HepG2 (cell line): ENCODE data around the gene PRRT1B. TPM values are rescaled to one million over a fixed set of nuclear protein-coding genes. Genes with fewer than 3 reads are reported as not detected.

ENCODE experiments used
- CENPX ChIP-seq: sonication (generic); formaldehyde crosslinking; IDR thresholded peaks from 2 replicates; pipeline ENCODE4 v1.9.0; 2021; ENCODE audit warnings: mild to moderate bottlenecking, missing genetic modification reagents, moderate library complexity
- E2F5 ChIP-seq: sonication (generic); formaldehyde crosslinking; conservative IDR thresholded peaks from 2 replicates; pipeline ENCODE4 v1.4.0; 2020; ENCODE audit warnings: missing genetic modification reagents
- FOSL1 ChIP-seq: sonication (generic); formaldehyde crosslinking; IDR thresholded peaks from 2 replicates; pipeline ENCODE4 v1.9.0; 2021; ENCODE audit warnings: missing genetic modification reagents, borderline replicate concordance
- MEIS2 ChIP-seq: sonication (generic); formaldehyde crosslinking; IDR thresholded peaks from 2 replicates; pipeline ENCODE4 v1.9.0; 2021; ENCODE audit warnings: mild to moderate bottlenecking, missing genetic modification reagents
- MTA3 ChIP-seq: sonication (generic); formaldehyde crosslinking; IDR thresholded peaks from 2 replicates; pipeline ENCODE4 v1.4.0; 2020; ENCODE audit warnings: missing genetic modification reagents
- PBX3 ChIP-seq: sonication (generic); formaldehyde crosslinking; IDR thresholded peaks from 2 replicates; pipeline ENCODE4 v1.8.1; 2023; ENCODE audit warnings: missing genetic modification reagents, inconsistent platforms, borderline replicate concordance
- PRMT3 ChIP-seq: sonication (generic); formaldehyde crosslinking; IDR thresholded peaks from 2 replicates; pipeline ENCODE4 v1.8.1; 2022; ENCODE audit warnings: low read depth, mild to moderate bottlenecking, moderate library complexity, missing genetic modification reagents, borderline replicate concordance
- SCMH1 ChIP-seq: sonication (generic); formaldehyde crosslinking; IDR thresholded peaks from 2 replicates; pipeline ENCODE4 v1.9.0; 2021; ENCODE audit warnings: missing genetic modification reagents, mild to moderate bottlenecking, borderline replicate concordance
- TERF1 ChIP-seq: sonication (generic); formaldehyde crosslinking; IDR thresholded peaks from 2 replicates; pipeline ENCODE4 v1.8.0; 2022; ENCODE audit warnings: mild to moderate bottlenecking, missing genetic modification reagents, moderate library complexity
- ZBTB20 ChIP-seq: sonication (generic); formaldehyde crosslinking; IDR thresholded peaks from 2 replicates; pipeline ENCODE4 v1.8.1; 2023; ENCODE audit warnings: missing genetic modification reagents, low read depth, mild to moderate bottlenecking, borderline replicate concordance
- ZNF331 ChIP-seq: sonication (generic); formaldehyde crosslinking; IDR thresholded peaks from 2 replicates; pipeline ENCODE4 v1.4.0; 2020; ENCODE audit warnings: missing genetic modification reagents
- ZNF383 ChIP-seq: sonication (generic); formaldehyde crosslinking; IDR thresholded peaks from 2 replicates; pipeline ENCODE4 v1.4.0; 2020; ENCODE audit warnings: missing genetic modification reagents, mild to moderate bottlenecking, borderline replicate concordance
- ZNF607 ChIP-seq: sonication (generic); formaldehyde crosslinking; IDR thresholded peaks from 2 replicates; pipeline ENCODE4 v1.5.1; 2020; ENCODE audit warnings: missing genetic modification reagents, mild to moderate bottlenecking, borderline replicate concordance
- ZNF878 ChIP-seq: sonication (generic); formaldehyde crosslinking; IDR thresholded peaks from 2 replicates; pipeline ENCODE4 v1.8.1; 2023; ENCODE audit warnings: mild to moderate bottlenecking, missing genetic modification reagents, moderate library complexity
- polyA plus RNA-seq, 8 experiments: library from polyadenylated mRNA; depleted of rRNA in 3 of 8; stranded (reverse) in 7 of 8; unstranded in 1 of 8; fragments of >200 nt; fragmentation: Illumina TruSeq in 4 of 8; extraction: Trizol in 4 of 8; gene quantifications; 2 replicates each; pipeline versions ENCODE4 v1.2.1 to v1.2.3, GENCODE V29; 2011 to 2016; ENCODE audit warnings: low read depth in 4 of 8, missing spikeins in 1 of 8, mixed read lengths in 1 of 8; ENCODE audit not compliant: insufficient read depth in 1 of 8
- total RNA-seq, 5 experiments: library from RNA; depleted of rRNA; stranded (reverse); fragments of >200 nt; fragmentation: Illumina TruSeq; extraction: Trizol; gene quantifications; 2 replicates each; pipeline ENCODE4 v1.2.3, GENCODE V29; 2016; ENCODE audit warnings: low read depth in 1 of 5
- TF ChIP-seq, protein P1 (sequence below): sonication (generic); formaldehyde crosslinking; IDR thresholded peaks from 2 replicates; pipeline ENCODE4 v1.9.0; 2022; ENCODE audit warnings: missing genetic modification reagents, mild to moderate bottlenecking, borderline replicate concordance
- TF ChIP-seq, protein P2 (sequence below), 2 experiments: sonication (generic) in 1 of 2; formaldehyde crosslinking in 1 of 2; IDR thresholded peaks; 2 replicates each; pipeline versions ENCODE4 v1.4.0 to v1.6.1; 2016 to 2020; ENCODE audit warnings: borderline replicate concordance in 1 of 2, low read depth in 1 of 2, mild to moderate bottlenecking in 1 of 2, missing genetic modification reagents in 1 of 2

PRRT1B gene
- total and polyA plus RNA-seq, 2 of the 13 experiments (the other 11 are each of a cell fraction or from before 2014, with no cell fraction given), result not detected

GRCh38 chr9:131545003-131545785 lies at the start of gene PRRT1B (continued):
- TF ChIP-seq MEIS2 (CRISPR knock-in tag), result peak; percentile 84; the same call in 1 of the 2 replicates
- TF ChIP-seq E2F5 (CRISPR knock-in tag), result no peak
- 0 out of 2 replicates have a peak, but pooled peaks have one; percentile 41 for TF ChIP-seq PRMT3 (CRISPR knock-in tag)
- no peak for TF ChIP-seq FOSL1 (CRISPR knock-in tag)
- 0 out of 2 replicates have a peak, but pooled peaks have one; percentile 40 for TF ChIP-seq ZBTB20 (CRISPR knock-in tag)
- no peak for TF ChIP-seq ZNF383
- TF ChIP-seq MTA3, result no peak
- TF ChIP-seq, protein P1, sequence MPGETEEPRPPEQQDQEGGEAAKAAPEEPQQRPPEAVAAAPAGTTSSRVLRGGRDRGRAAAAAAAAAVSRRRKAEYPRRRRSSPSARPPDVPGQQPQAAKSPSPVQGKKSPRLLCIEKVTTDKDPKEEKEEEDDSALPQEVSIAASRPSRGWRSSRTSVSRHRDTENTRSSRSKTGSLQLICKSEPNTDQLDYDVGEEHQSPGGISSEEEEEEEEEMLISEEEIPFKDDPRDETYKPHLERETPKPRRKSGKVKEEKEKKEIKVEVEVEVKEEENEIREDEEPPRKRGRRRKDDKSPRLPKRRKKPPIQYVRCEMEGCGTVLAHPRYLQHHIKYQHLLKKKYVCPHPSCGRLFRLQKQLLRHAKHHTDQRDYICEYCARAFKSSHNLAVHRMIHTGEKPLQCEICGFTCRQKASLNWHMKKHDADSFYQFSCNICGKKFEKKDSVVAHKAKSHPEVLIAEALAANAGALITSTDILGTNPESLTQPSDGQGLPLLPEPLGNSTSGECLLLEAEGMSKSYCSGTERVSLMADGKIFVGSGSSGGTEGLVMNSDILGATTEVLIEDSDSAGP (CRISPR knock-in tag), result peak; percentile 58; the same call in 1 of the 2 replicates
- peak; percentile 74; the same call in 1 of the 2 replicates for TF ChIP-seq ZNF331 (CRISPR knock-in tag)
- TF ChIP-seq PBX3 (CRISPR knock-in tag), result no peak
- no peak for TF ChIP-seq CENPX (CRISPR knock-in tag)
- TF ChIP-seq, protein P2, sequence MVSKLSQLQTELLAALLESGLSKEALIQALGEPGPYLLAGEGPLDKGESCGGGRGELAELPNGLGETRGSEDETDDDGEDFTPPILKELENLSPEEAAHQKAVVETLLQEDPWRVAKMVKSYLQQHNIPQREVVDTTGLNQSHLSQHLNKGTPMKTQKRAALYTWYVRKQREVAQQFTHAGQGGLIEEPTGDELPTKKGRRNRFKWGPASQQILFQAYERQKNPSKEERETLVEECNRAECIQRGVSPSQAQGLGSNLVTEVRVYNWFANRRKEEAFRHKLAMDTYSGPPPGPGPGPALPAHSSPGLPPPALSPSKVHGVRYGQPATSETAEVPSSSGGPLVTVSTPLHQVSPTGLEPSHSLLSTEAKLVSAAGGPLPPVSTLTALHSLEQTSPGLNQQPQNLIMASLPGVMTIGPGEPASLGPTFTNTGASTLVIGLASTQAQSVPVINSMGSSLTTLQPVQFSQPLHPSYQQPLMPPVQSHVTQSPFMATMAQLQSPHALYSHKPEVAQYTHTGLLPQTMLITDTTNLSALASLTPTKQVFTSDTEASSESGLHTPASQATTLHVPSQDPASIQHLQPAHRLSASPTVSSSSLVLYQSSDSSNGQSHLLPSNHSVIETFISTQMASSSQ (IDR thresholded peaks at IDR 0.05; ENCODE audit: low read depth), result peak; percentile 97
- TF ChIP-seq, protein P2 (CRISPR knock-in tag; IDR thresholded peaks at IDR 0.05; ENCODE audit: borderline replicate concordance), result peak; percentile 100
- TF ChIP-seq TERF1 (CRISPR knock-in tag), result no peak
- no peak; the same call in 1 of the 2 replicates for TF ChIP-seq ZNF607 (CRISPR knock-in tag)
- no peak for TF ChIP-seq SCMH1
- TF ChIP-seq ZNF878 (CRISPR knock-in tag), result peak; percentile 72
